HG03469 (cell line): Measurements from ENCODE around the gene MOG.

Source experiments
- ATAC-seq: cut with Tn5 transposase; IDR thresholded peaks from one replicate; pipeline ENCODE4 v1.9.1; 2021; ENCODE audit warnings: mild to moderate bottlenecking, moderate library complexity, moderate number of reproducible peaks; ENCODE audit not compliant: unreplicated experiment

The MOG gene

GRCh38 chr6:29674008-29674407, 17.1 kb downstream of the MOG start:
- no peak for ATAC-seq

- no peak for ATAC-seq
Observed at GRCh38 chr6:29675561-29675960, 18.7 kb downstream of the MOG start.

DNA sequence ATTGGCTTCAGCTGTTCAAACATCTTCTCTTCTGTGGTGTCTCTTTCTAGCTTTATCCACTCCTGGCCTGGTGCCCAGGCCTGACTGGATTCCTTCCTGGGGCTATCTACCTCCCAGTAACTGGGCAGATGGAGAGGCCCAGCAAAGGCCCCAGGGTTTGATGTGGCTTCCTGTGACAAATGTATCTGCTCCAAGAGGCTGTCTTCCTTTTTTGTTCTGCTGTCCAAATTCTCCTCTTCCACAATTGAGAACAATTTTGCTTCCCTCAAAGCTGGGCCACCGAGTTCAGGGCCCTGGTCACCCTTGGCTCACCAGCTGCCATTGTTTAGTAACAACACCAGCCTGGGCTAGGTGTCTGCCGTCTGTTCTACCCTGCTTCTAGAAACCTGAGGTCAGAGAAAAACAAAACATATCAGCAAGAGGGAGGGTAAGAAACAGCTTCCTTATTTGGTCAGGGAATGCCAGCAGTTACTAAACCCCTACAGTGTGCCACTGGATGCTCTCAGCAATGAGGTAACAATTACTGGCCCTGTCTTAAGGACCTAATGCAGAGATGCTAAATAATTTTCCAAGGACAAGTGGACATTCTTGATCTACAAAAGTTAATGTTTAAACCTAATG, 20.2 kb downstream of the MOG start:
- ATAC-seq = no peak

GRCh38 chr6:29678114-29678513, 21.2 kb downstream of the MOG start:
- ATAC-seq = no peak

DNA sequence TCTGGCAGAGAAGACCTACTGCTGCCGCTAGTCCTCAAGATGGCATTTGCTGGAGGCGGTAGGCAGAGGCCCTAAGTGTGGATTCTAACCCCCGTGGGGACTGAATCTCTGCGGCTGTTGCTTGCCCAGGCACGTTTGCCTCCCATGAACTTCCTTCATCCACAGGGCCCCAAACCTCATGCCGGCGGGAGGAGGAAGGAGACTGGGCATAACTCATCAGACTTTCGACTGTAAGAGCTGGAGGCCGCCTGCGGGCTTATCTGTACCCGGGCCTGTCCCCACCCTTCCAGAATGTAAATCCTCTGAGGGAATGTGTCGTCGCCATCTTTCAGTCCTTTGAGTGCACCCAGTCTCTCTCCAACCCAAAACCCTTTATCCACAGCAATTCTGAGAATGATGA, 23.1 kb downstream of the MOG start:
- no peak for ATAC-seq

DNA sequence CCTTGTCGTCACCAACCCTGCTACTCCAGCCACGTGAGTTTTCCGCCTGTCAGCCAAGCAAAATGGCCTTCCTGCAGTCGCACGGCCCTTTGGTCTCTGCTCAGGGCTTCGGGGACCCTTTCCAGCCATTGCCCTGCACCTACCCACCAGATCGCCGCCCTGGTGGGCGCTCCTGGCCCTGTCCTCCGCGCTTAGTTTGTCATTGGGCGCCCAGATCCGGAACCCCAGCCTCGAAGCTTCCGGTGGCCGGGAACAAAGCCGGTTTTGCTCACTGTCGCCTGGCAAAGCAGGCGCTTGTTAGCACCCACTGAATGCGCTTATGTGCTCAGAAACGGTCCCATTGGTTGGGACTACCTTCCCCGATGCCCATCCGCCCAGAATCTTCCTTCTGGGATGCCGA, 23.5 kb downstream of the MOG start:
- ATAC-seq = no peak

DNA sequence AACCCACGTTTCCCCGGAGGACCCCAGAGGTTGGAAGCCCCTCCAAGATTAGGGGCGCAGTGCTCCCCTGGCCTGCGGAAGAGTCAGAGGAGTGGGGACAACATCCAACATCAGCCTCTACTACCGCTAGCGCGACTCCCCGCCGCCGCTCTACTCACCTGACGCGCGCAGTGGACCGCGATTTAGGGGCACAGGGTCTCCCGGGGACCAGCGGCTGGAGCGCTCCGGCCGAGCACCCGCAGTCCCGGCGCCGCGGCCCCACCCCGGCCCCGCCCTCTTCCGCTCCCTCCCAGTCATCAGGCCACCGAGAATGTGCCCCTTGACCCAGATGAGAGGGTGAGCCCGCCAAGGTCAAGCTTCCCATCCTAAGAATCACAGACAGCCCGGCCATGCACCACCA, 24.0 kb downstream of the MOG start, which contains the start of gene ZFP57:
ZFP57 (minus strand) TSS at position 249 of the 400 bp plus-strand sequence. CDS start 4,149 bp downstream, outside the sequence.
- no peak for ATAC-seq

DNA sequence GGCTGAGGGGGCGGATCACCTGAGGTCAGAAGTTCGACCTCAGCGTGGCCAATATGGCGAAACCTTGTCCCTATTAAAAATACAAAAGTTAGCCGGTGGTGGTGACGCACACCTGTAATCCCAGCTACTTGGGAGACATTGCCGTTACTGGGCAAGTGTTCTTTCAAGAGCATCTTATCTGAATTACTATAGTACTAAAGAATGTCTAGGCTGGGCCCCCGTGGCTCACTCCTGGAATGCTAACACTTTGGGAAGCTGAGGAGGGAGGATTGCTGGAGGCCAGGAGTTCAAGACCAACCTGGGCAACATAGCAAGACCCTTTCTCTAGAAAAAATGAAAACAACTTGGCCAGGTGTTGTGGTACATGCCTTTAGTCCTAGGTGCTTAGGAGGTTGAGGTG, 24.9 kb downstream of the MOG start:
- ATAC-seq = no peak

GRCh38 chr6:29685718-29686326, 28.9 kb downstream of the MOG start:
- ATAC-seq = no peak

DNA sequence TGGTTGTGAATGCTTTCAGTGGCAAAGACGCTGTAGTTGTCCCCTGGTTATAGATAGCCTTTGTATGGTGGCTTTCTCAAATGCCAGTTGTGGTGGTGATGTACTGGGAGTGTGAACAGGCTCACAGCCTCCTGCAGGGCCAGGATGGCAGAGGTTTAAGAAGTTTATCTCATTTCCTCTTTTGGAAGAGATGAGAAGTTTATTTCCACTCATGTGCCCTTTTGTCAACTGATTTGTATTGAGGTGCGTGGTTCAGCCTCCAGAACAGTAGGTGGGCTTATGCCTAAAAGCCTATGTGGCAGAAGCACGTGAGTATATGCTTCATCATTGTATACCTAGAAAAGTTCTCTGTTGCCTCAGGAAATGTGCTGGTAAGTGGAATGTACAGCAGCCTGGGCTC, 37.7 kb downstream of the MOG start:
- no peak for ATAC-seq

GRCh38 chr6:29696147-29697125, 39.5 kb downstream of the MOG start:
- no peak for ATAC-seq

- no peak for ATAC-seq
Observed at GRCh38 chr6:29702519-29703103, 45.7 kb downstream of the MOG start.

- ATAC-seq = no peak
Observed at GRCh38 chr6:29705389-29706231, 48.7 kb downstream of the MOG start.

GRCh38 chr6:29708432-29709179, 51.7 kb downstream of the MOG start:
- ATAC-seq = no peak

- ATAC-seq = no peak
Observed at GRCh38 chr6:29709188-29709587, 52.3 kb downstream of the MOG start.

DNA sequence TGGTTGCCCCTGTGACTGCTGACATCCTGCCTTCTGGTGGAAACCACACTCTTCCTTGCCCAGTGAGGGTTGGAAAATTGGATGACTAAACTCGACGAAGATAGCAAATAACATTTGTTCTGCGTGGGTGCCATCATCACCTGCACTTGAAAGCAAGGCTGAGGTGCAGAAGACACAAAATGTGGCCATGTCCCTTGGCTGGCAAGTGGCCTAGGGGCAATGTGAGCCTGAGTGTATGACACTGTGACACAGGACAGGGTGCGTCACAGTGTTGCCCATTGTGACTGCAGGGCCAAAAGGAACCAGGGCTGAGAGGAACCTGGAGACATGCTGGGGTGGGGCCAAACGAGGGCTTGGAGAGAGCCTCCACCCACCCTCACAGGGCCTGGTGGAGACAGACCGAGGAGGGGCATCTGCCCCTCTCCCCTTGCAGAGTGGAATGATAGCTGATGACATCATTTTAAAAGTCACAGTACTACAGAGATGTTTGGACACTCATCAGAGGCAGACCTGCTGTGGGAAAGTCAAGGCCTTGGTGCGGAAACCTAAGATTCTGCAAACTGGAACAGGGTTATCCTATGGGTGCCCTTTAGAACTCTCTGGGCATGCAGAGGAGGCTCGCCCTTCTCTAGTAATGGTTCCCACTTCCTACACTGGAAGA, 53.5 kb downstream of the MOG start:
- ATAC-seq = no peak

DNA sequence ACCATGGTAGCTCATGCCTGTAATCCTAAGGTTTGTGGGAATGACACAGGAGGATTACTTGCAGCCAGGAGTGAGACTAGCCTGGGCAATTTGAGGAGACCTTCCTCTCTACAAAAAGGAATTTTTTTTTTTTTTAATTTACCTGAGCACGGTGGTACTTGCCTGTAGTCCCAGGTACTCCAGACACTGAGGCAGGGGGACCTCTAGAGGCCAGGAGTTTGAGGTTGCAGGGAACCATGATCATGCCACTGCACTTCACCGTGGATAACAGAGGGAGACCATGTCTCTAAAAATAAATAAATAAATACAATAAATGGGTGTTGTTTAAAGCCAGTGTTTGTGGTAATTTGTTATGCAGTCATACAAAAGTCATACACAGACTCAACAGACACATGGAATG, 64.0 kb downstream of the MOG start:
- ATAC-seq = no peak
